Body of pancreas (tissue), 4 donors: ENCODE data around the gene ZNF846. TPM values are rescaled to one million over a fixed set of nuclear protein-coding genes. Genes with fewer than 3 reads are reported as not detected.
"Not testable (repeated sequence)": the region's sequence is repeated elsewhere in the genome, so short reads cannot be mapped to it uniquely, and the experiment has no call there.

Experiments
- ATAC-seq: fragments of 150-250 bp; one replicate; pipeline ENCODE4 v1.9.1; 2016
- DNase-seq, 4 donors: peaks; one replicate each; pipeline ENCODE4 v3.0.0-alpha.2; 2019
- H3K27ac ChIP-seq, 4 donors: fragments of 200-600 bp; sonication (generic); 1 replicate in 3 of 4; 2 replicates in 1 of 4; pipeline versions ENCODE4 v1.5.1 to v1.6.1; 2016 to 2019; ENCODE audit warnings: mild to moderate bottlenecking in 1 of 4, mixed read lengths in 1 of 4, moderate library complexity in 1 of 4
- H3K27me3 ChIP-seq, 2 donors: fragments of 200-600 bp; sonication (generic); one replicate each; pipeline ENCODE4 v1.6.0; 2016; ENCODE audit warnings: mild to moderate bottlenecking in 1 of 2
- H3K36me3 ChIP-seq, 2 donors: fragments of 200-600 bp; sonication (generic); replicated peaks in 1 of 2; 2 replicates each; pipeline ENCODE4 v1.5.1; 2016; ENCODE audit warnings: low read depth in 2 of 2; ENCODE audit not compliant: insufficient read depth in 1 of 2
- H3K4me1 ChIP-seq: fragments of 200-600 bp; sonication (generic); one replicate; pipeline ENCODE4 v1.6.0; 2016
- H3K4me3 ChIP-seq, 2 donors: fragments of 200-600 bp; sonication (generic); 1 replicate in 1 of 2; 2 replicates in 1 of 2; pipeline ENCODE4 v1.5.1; 2016 to 2019
- H3K9me3 ChIP-seq, 3 donors: fragments of 200-600 bp; sonication (generic); 1 replicate in 2 of 3; 2 replicates in 1 of 3; pipeline ENCODE4 v1.5.1; 2016
- CTCF ChIP-seq, 7 experiments: fragments of 450-650 bp in 4 of 7; fragments of 200-600 bp in 3 of 7; sonication (generic) in 3 of 7; IDR thresholded peaks; one replicate each; pipeline ENCODE4 v1.5.1; 2016 to 2019; ENCODE audit warnings: antibody characterized with exemption in 7 of 7
- POLR2A ChIP-seq, 3 donors: fragments of 450-650 bp; IDR thresholded peaks; one replicate each; pipeline ENCODE4 v1.6.1; 2016; ENCODE audit warnings: antibody characterized with exemption in 3 of 3, mild to moderate bottlenecking in 2 of 3
- WGBS, 2 donors: methylation state at CpG; one replicate each; pipeline ENCODE4 v1.1.5; 2017; 5-methylcytosine and 5-hydroxymethylcytosine counted together
- intact Hi-C: fragments of 100-400 bp; cut with DNase I; formaldehyde crosslinking; loops from one replicate; pipeline ENCODE4 v1.15.1; 2023
- total RNA-seq, 2 donors: library from RNA; depleted of rRNA; stranded (reverse); fragments of >200 nt; gene quantifications; one replicate each; pipeline ENCODE4 v1.1.0, GENCODE V29; 2016

ZNF846 gene
- total RNA-seq, 2 donors from 2014 or later = 4.0 to 4.7 TPM

DNA sequence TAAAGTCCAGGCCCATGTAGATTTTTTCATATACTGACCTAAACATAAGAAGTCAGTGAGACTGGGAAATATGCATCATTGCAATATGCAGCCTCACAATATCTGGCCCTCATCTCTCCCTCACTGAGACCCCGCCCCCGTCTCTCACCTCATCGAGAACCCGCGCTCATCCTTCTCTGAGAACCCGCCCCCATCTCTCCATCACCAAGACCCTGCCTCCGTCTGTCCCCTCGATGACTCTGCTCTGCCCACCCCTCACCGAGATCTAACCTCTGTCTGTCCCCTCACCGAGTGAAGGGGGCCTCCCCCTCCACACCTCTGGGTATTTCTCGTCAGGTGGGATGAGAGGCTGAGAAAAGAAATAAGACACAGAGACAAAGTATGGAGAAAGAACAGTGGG is 20.5 kb upstream of the ZNF846 start:
- no peaks in the 10 kb centered on the region for H3K9me3 ChIP-seq
- H3K4me3 ChIP-seq = no peak overlapping the region
- intact Hi-C loops = loop anchor here (10.0 kb wide), 1 partner anchor 584 kb away; no protein-coding TSS in a partner anchor
- no peaks in the 10 kb centered on the region for H3K27me3 ChIP-seq
- no peaks in the 10 kb centered on the region for H3K36me3 ChIP-seq
- ATAC-seq (no peak), DNase-seq (no peak)
- no peak overlapping the region for H3K27ac ChIP-seq
- WGBS, 2 donors = 60 to 67% methylated on average over 11 of the region's 11 CpGs
- H3K4me1 ChIP-seq = peaks cover 22% of the 10 kb centered on the region
- TF ChIP-seq POLR2A (IDR thresholded peaks at IDR 0.05) = no peak
- TF ChIP-seq CTCF (IDR thresholded peaks at IDR 0.05) = no peak

DNA sequence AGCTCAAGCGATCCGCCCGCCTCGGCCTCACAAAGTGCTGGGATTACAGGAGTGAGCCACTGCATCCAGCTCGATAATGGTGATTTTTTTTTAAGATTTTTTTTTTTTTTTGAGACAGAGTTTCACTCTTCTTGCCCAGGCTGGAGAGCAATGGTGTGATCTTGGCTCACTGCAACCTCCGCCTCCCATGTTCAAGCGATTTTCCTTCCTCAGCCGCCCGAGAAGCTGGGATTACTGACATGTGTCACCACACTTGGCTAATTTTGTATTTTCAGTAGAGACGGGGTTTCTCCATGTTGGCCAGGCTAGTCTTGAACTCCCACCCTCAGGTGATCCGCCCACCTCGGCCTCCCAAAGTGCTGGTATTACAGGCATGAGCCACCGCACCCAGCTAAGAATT is 20.1 kb upstream of the ZNF846 start:
- peaks cover 26% of the 10 kb centered on the region for H3K4me1 ChIP-seq
- DNase-seq, ATAC-seq, H3K9me3 ChIP-seq, H3K4me3 ChIP-seq, H3K27ac ChIP-seq, H3K27me3 ChIP-seq, H3K36me3 ChIP-seq: not testable (repeated sequence)
- WGBS, 2 donors = 84 to 91% methylated on average over 13 of the region's 13 CpGs
- intact Hi-C loops = loop anchor here (10.0 kb wide), 1 partner anchor 584 kb away; no protein-coding TSS in a partner anchor

GRCh38 chr19:9786819-9787218 is 18.3 kb upstream of the ZNF846 start:
- Histone ChIP-seq H3K4me1 (peaks cover 26% of the 10 kb centered on the region), H3K27me3 (no peaks in the 10 kb centered on the region), H3K36me3 (no peaks in the 10 kb centered on the region), H3K27ac (peak overlapping the region in 2 of 4 donors; percentile 8 to 93), H3K9me3 (no peaks in the 10 kb centered on the region), H3K4me3 (no peak overlapping the region)
- 94 to 95% methylated on average over 8 of the region's 8 CpGs for WGBS, 2 donors
- intact Hi-C loops = loop anchor here (10.0 kb wide), 1 partner anchor 582 kb away; no protein-coding TSS in a partner anchor
- TF ChIP-seq POLR2A (IDR thresholded peaks at IDR 0.05) (no peak), CTCF (IDR thresholded peaks at IDR 0.05) (no peak)
- ATAC-seq (no peak), DNase-seq (no peak)

DNA sequence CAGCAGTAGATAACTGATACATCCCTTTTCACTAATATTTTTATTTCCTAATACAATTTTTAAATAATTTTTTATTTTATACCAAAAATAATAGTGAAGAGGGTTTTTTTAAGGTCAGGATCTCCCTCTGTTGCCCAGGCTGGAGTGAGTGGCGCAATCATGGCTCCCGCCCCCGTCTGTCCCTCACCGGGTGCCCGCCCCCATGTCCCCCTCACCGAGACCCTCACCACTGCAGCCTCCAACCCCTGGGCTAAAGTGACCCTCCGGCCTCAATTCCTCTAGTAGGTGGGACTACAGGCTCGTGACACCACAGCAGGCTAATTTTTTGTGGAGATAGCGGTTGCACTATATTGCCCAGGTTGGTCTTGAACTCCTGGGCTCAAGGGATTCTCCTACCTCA is 17.8 kb upstream of the ZNF846 start:
- no peaks in the 10 kb centered on the region for H3K27me3 ChIP-seq
- WGBS, 2 donors = 39 to 42% methylated on average over 9 of the region's 9 CpGs

More for the DNA sequence above, 17.8 kb upstream of the ZNF846 start:
- H3K4me1 ChIP-seq = peaks cover 24% of the 10 kb centered on the region
- ATAC-seq = no peak
- peak overlapping the region; percentile 9 to 43 for H3K4me3 ChIP-seq
- peak overlapping the region; percentile 70 to 99 (median 90) for H3K27ac ChIP-seq
- intact Hi-C loops = loop anchor here (10.0 kb wide), 1 partner anchor 582 kb away; no protein-coding TSS in a partner anchor
- H3K36me3 ChIP-seq = no peaks in the 10 kb centered on the region
- TF ChIP-seq CTCF (IDR thresholded peaks at IDR 0.05) (no peak), POLR2A (IDR thresholded peaks at IDR 0.05) (no peak)
- no peak for DNase-seq
- H3K9me3 ChIP-seq = no peaks in the 10 kb centered on the region
